ENCODE measurements around the gene ACVR1C.

- TF ChIP-seq, protein P1, sequence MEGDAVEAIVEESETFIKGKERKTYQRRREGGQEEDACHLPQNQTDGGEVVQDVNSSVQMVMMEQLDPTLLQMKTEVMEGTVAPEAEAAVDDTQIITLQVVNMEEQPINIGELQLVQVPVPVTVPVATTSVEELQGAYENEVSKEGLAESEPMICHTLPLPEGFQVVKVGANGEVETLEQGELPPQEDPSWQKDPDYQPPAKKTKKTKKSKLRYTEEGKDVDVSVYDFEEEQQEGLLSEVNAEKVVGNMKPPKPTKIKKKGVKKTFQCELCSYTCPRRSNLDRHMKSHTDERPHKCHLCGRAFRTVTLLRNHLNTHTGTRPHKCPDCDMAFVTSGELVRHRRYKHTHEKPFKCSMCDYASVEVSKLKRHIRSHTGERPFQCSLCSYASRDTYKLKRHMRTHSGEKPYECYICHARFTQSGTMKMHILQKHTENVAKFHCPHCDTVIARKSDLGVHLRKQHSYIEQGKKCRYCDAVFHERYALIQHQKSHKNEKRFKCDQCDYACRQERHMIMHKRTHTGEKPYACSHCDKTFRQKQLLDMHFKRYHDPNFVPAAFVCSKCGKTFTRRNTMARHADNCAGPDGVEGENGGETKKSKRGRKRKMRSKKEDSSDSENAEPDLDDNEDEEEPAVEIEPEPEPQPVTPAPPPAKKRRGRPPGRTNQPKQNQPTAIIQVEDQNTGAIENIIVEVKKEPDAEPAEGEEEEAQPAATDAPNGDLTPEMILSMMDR (conservative IDR thresholded peaks at IDR 0.05; ENCODE audit: low read length) = no peak
- TF ChIP-seq EZH2phosphoT487 (IDR thresholded peaks at IDR 0.05; ENCODE audit: borderline replicate concordance) = no peak
Measured at GRCh38 chr2:157662401-157662800, 33.7 kb upstream of the ACVR1C start.

Data from Loucy (cell line).